Hepatocyte (in vitro differentiated cells): ENCODE measurements around the gene GPHN. TPM values are rescaled to one million over a fixed set of nuclear protein-coding genes. Genes with fewer than 3 reads are reported as not detected.
"Not testable (repeated sequence)": the region's sequence is repeated elsewhere in the genome, so short reads cannot be mapped to it uniquely, and the experiment has no call there.

Source experiments
- DNase-seq: peaks from one replicate; pipeline ENCODE4 v3.0.0-alpha.2; 2016; ENCODE audit warnings: low spot score
- H2AFZ ChIP-seq: fragments of 200-600 bp; sonication (generic); 2 replicates; pipeline ENCODE4 v1.6.0; 2016; ENCODE audit warnings: antibody characterized with exemption, mild to moderate bottlenecking
- H3K27ac ChIP-seq: fragments of 200-600 bp; sonication (generic); 2 replicates; pipeline ENCODE4 v1.5.1; 2016; ENCODE audit warnings: mild to moderate bottlenecking
- H3K27me3 ChIP-seq: fragments of 200-600 bp; sonication (generic); 2 replicates; pipeline ENCODE4 v1.6.1; 2016
- H3K36me3 ChIP-seq: fragments of 200-600 bp; sonication (generic); replicated peaks from 2 replicates; pipeline ENCODE4 v1.5.1; 2016; ENCODE audit warnings: low read depth; ENCODE audit not compliant: insufficient read depth
- H3K4me1 ChIP-seq: fragments of 200-600 bp; sonication (generic); 2 replicates; pipeline ENCODE4 v1.5.1; 2016; ENCODE audit warnings: mild to moderate bottlenecking, moderate library complexity; ENCODE audit not compliant: insufficient read depth
- H3K4me2 ChIP-seq: fragments of 200-600 bp; sonication (generic); 2 replicates; pipeline ENCODE4 v1.6.0; 2016
- H3K4me3 ChIP-seq: fragments of 200-600 bp; sonication (generic); 2 replicates; pipeline ENCODE4 v1.5.1; 2016; ENCODE audit warnings: mild to moderate bottlenecking
- H3K79me2 ChIP-seq: fragments of 200-600 bp; sonication (generic); 2 replicates; pipeline ENCODE4 v1.6.0; 2017; ENCODE audit warnings: mild to moderate bottlenecking
- H3K9me2 ChIP-seq: fragments of 200-600 bp; sonication (generic); replicated peaks from 2 replicates; pipeline ENCODE4 v1.6.0; 2017; ENCODE audit warnings: mild to moderate bottlenecking; ENCODE audit not compliant: insufficient read depth
- H3K9me3 ChIP-seq: fragments of 200-600 bp; sonication (generic); 2 replicates; pipeline ENCODE4 v1.5.1; 2016; ENCODE audit warnings: low read depth, mild to moderate bottlenecking
- H4K20me1 ChIP-seq: fragments of 200-600 bp; sonication (generic); 2 replicates; pipeline ENCODE4 v1.6.0; 2016; ENCODE audit warnings: mild to moderate bottlenecking; ENCODE audit not compliant: insufficient read depth, poor library complexity, severe bottlenecking
- EZH2 ChIP-seq: fragments of 200-600 bp; sonication (generic); IDR thresholded peaks from 2 replicates; pipeline ENCODE4 v1.6.1; 2016; ENCODE audit warnings: antibody characterized with exemption, mild to moderate bottlenecking, borderline replicate concordance
- EZH2phosphoT487 ChIP-seq: fragments of 200-600 bp; sonication (generic); IDR thresholded peaks from one replicate; pipeline ENCODE4 v1.6.1; 2018; ENCODE audit warnings: antibody characterized with exemption, mild to moderate bottlenecking, low read depth, moderate library complexity; ENCODE audit not compliant: unreplicated experiment, severe bottlenecking
- WGBS: methylation state at CpG from one replicate; pipeline ENCODE4 v1.1.6; 2016; ENCODE audit warnings: low lambda C conversion rate; ENCODE audit errors: missing lambda C conversion rate; 5-methylcytosine and 5-hydroxymethylcytosine counted together
- polyA plus RNA-seq: library from polyadenylated mRNA; unstranded; fragments of >200 nt; fragmentation: Nextera tagmentation; extraction: Ambion mirVana; gene quantifications from 2 replicates; pipeline ENCODE4 v1.2.1, GENCODE V29; 2016
- total RNA-seq: library from RNA; depleted of rRNA; stranded (reverse); fragments of >200 nt; gene quantifications from 2 replicates; pipeline ENCODE4 v1.2.3, GENCODE V29; 2014
- TF ChIP-seq, protein P1 (sequence below): fragments of 200-600 bp; sonication (generic); IDR thresholded peaks from 2 replicates; pipeline ENCODE4 v1.5.1; 2016; ENCODE audit warnings: antibody characterized with exemption, mild to moderate bottlenecking; ENCODE audit not compliant: poor library complexity

Gene GPHN
- total and polyA plus RNA-seq, 2 experiments from 2014 or later: 9.3 to 10.7 TPM

DNA sequence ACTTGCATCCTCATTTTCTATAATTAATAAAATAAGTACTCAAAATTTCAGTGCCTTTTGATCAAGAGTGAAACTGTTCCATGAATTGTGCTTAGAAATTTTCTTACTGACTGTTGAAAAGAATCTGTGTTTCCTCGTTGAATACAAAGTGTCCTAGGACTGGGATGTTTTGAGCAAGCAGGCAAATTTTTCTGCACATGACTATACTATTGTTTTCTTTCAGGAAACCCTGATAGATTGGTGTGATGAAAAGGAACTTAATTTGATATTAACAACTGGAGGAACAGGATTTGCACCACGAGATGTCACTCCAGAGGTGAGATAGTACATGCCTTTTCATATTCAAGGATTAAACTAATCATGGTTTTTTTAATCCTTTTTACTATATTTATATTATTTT lies 316.3 kb downstream of the GPHN start:
- no peaks in the 10 kb centered on the region for H3K79me2 ChIP-seq
- no peak overlapping the region for H3K4me2 ChIP-seq
- no peaks in the 10 kb centered on the region for H3K27me3 ChIP-seq
- no peak overlapping the region for H3K4me3 ChIP-seq
- H4K20me1 ChIP-seq: no peaks in the 10 kb centered on the region
- H3K9me2 ChIP-seq: no peaks in the 10 kb centered on the region
- no peaks in the 10 kb centered on the region for H3K4me1 ChIP-seq
- WGBS: 79% methylated on average over 2 of the region's 2 CpGs
- no peaks in the 10 kb centered on the region for H3K9me3 ChIP-seq
- no peak for DNase-seq
- H2AFZ ChIP-seq: no peak overlapping the region
- no peak overlapping the region for H3K27ac ChIP-seq
- no peaks in the 10 kb centered on the region for H3K36me3 ChIP-seq
- TF ChIP-seq EZH2 (no peak), EZH2phosphoT487 (no peak)
- TF ChIP-seq, protein P1, sequence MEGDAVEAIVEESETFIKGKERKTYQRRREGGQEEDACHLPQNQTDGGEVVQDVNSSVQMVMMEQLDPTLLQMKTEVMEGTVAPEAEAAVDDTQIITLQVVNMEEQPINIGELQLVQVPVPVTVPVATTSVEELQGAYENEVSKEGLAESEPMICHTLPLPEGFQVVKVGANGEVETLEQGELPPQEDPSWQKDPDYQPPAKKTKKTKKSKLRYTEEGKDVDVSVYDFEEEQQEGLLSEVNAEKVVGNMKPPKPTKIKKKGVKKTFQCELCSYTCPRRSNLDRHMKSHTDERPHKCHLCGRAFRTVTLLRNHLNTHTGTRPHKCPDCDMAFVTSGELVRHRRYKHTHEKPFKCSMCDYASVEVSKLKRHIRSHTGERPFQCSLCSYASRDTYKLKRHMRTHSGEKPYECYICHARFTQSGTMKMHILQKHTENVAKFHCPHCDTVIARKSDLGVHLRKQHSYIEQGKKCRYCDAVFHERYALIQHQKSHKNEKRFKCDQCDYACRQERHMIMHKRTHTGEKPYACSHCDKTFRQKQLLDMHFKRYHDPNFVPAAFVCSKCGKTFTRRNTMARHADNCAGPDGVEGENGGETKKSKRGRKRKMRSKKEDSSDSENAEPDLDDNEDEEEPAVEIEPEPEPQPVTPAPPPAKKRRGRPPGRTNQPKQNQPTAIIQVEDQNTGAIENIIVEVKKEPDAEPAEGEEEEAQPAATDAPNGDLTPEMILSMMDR: no peak

DNA sequence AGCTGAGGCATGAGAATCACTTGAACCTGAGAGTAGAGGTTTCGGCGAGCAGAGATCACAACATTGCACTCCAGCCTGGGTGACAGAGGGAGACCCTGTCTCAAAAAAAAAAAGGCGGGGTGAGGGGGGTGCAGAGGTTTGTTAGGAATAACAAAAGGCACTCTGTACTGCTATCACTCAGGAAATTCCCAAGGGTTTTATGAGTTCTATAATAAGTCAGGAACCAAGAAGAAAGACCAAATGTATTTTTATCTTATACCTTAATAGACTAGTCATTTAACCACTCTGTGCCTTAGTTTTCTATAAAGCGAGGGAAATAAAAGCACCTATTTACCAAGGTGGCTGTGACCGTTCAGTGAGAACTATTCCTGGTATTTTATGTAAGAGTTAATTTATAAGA lies 319.2 kb downstream of the GPHN start:
- H3K4me1 ChIP-seq: no peaks in the 10 kb centered on the region
- no peak for DNase-seq
- no peaks in the 10 kb centered on the region for H3K9me3 ChIP-seq
- no peaks in the 10 kb centered on the region for H3K79me2 ChIP-seq
- H2AFZ ChIP-seq: no peak overlapping the region
- no peak overlapping the region for H3K27ac ChIP-seq
- H3K27me3 ChIP-seq: no peaks in the 10 kb centered on the region
- no peaks in the 10 kb centered on the region for H3K9me2 ChIP-seq
- H4K20me1 ChIP-seq: no peaks in the 10 kb centered on the region
- H3K4me3 ChIP-seq: no peak overlapping the region
- H3K36me3 ChIP-seq: no peaks in the 10 kb centered on the region
- H3K4me2 ChIP-seq: no peak overlapping the region
- WGBS: 92% methylated on average over 5 of the region's 5 CpGs
- TF ChIP-seq EZH2 (no peak), EZH2phosphoT487 (no peak)
- TF ChIP-seq, protein P1: no peak

DNA sequence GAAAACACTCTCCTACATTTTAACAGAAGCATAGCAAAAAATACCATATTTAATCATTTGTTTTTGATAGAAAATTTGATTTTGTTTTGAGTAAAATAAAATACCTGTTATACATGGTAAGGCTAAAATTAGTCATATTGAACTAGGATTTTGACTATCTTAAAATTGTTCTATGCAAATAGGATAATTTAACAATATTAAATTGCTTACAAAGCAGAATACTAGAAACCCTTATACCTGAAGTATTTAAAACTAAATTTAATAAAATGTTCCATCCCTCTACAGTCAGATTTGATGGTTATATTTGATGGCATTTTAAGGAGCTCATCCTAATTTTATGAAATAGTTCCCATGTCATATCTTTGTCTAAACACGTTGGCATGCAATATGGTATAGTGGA lies 323.2 kb downstream of the GPHN start:
- TF ChIP-seq, protein P1: no peak
- no peak for TF ChIP-seq EZH2phosphoT487
- TF ChIP-seq EZH2: no peak
- Histone ChIP-seq H3K4me2 (no peak overlapping the region), H3K79me2 (no peaks in the 10 kb centered on the region), H3K4me3 (no peak overlapping the region), H3K36me3 (no peaks in the 10 kb centered on the region), H3K9me3 (peaks cover 4% of the 10 kb centered on the region), H3K4me1 (no peaks in the 10 kb centered on the region), H2AFZ (no peak overlapping the region), H3K27me3 (no peaks in the 10 kb centered on the region), H3K27ac (no peak overlapping the region), H4K20me1 (no peaks in the 10 kb centered on the region), H3K9me2 (no peaks in the 10 kb centered on the region)
- DNase-seq: no peak
- 100% methylated on average over 1 of the region's 1 CpG for WGBS

DNA sequence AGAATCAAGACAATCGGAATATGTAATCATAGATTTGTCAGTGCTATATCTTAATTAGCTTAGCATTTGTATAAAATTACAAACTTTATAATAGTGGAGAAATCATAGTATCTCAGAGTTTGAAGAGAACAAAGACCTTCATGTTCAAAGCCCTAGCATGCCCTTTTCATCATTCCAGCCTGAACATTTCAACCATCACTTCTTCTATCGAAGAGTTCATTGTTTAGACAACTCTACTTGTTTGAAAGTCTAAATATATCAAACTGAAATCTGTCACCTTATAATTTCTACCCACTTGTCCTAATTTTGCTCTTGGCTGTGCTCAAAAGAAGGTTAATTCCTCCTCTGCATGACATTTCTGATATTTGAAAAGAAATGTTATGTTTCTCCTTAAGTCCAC lies 325.9 kb downstream of the GPHN start:
- Histone ChIP-seq H4K20me1 (no peaks in the 10 kb centered on the region), H3K36me3 (no peaks in the 10 kb centered on the region), H3K27ac (no peak overlapping the region), H3K4me3 (no peak overlapping the region), H3K79me2 (no peaks in the 10 kb centered on the region), H2AFZ (no peak overlapping the region), H3K9me3 (peaks cover 4% of the 10 kb centered on the region), H3K9me2 (no peaks in the 10 kb centered on the region), H3K4me1 (no peaks in the 10 kb centered on the region), H3K4me2 (no peak overlapping the region), H3K27me3 (no peaks in the 10 kb centered on the region)
- DNase-seq: no peak
- TF ChIP-seq, protein P1: no peak
- TF ChIP-seq EZH2 (no peak), EZH2phosphoT487 (no peak)
- 94% methylated on average over 2 of the region's 2 CpGs for WGBS

DNA sequence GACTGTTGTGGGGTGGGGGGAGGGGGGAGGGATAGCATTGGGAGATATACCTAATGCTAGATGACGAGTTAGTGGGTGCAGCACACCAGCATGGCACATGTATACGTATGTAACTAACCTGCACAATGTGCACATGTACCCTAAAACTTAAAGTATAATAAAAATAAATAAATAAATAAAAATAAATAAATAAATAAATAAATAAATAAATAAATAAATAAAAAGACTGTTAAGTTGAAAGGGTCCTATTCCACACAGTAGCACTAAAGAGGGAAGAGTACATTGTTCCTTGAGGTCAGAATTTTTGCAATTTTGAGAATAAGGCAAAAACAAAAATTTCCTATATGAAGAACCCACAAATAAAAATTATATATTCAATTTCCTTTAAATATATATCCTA lies 329.5 kb downstream of the GPHN start:
- H3K9me3 ChIP-seq, H4K20me1 ChIP-seq, H3K27me3 ChIP-seq, H3K4me3 ChIP-seq, H3K36me3 ChIP-seq, H3K4me1 ChIP-seq, DNase-seq, H3K9me2 ChIP-seq, H3K27ac ChIP-seq, H3K4me2 ChIP-seq, H2AFZ ChIP-seq, H3K79me2 ChIP-seq: not testable (repeated sequence)
- 100% methylated on average over 1 of the region's 2 CpGs for WGBS
